Immature natural killer cell (primary cell): ENCODE measurements around the gene KIN. TPM values are rescaled to one million over a fixed set of nuclear protein-coding genes. Genes with fewer than 3 reads are reported as not detected.

Experiments
- DNase-seq, 3 donors: peaks; one replicate each; pipeline ENCODE4 v3.0.0; 2022; ENCODE audit warnings: mixed read lengths in 1 of 3
- H3K27ac Mint-ChIP-seq, 6 donors: one replicate each; pipeline ENCODE4 v1.8.0; 2020; ENCODE audit warnings: mixed read lengths in 6 of 6, mild to moderate bottlenecking in 5 of 6, inconsistent platforms in 4 of 6, moderate library complexity in 3 of 6
- H3K27me3 Mint-ChIP-seq, 3 donors: one replicate each; pipeline ENCODE4 v1.8.0; 2020 to 2021; ENCODE audit warnings: low read depth in 3 of 3, mild to moderate bottlenecking in 3 of 3, mixed read lengths in 3 of 3, moderate library complexity in 3 of 3, inconsistent platforms in 1 of 3
- H3K36me3 Mint-ChIP-seq, 3 donors: one replicate each; pipeline ENCODE4 v1.8.0; 2020; ENCODE audit warnings: mixed read lengths in 3 of 3, inconsistent platforms in 2 of 3, mild to moderate bottlenecking in 2 of 3
- H3K4me1 Mint-ChIP-seq, 2 donors: one replicate each; pipeline ENCODE4 v1.8.0; 2020; ENCODE audit warnings: inconsistent platforms in 2 of 2, mild to moderate bottlenecking in 2 of 2, mixed read lengths in 2 of 2, moderate library complexity in 1 of 2
- H3K4me3 Mint-ChIP-seq, 5 donors: one replicate each; pipeline ENCODE4 v1.8.0; 2020; ENCODE audit warnings: mild to moderate bottlenecking in 5 of 5, mixed read lengths in 5 of 5, inconsistent platforms in 3 of 5, moderate library complexity in 3 of 5
- H3K9me3 Mint-ChIP-seq, 6 donors: one replicate each; pipeline ENCODE4 v1.8.0; 2020; ENCODE audit warnings: mild to moderate bottlenecking in 6 of 6, mixed read lengths in 6 of 6, inconsistent platforms in 4 of 6, moderate library complexity in 3 of 6
- polyA plus RNA-seq, 3 donors: library from polyadenylated mRNA; unstranded; fragments of 300-500 nt; fragmentation: Illumina TruSeq; gene quantifications; one replicate each; pipeline ENCODE4 v1.2.3, GENCODE V29; 2021

Gene KIN
- polyA plus RNA-seq, 3 donors from 2014 or later: 7.2 to 10.4 (median 8.9) TPM

GRCh38 chr10:7706534-7707073, 81.2 kb downstream of the KIN start:
- H3K36me3 Mint-ChIP-seq: no peaks in the 10 kb centered on the region
- H3K9me3 Mint-ChIP-seq: no peaks in the 10 kb centered on the region
- DNase-seq: no peak
- H3K4me3 Mint-ChIP-seq: no peak overlapping the region
- peaks cover 7 to 19% (median 10%) of the 10 kb centered on the region in 3 donors for H3K27me3 Mint-ChIP-seq
- H3K27ac Mint-ChIP-seq: no peak overlapping the region
- H3K4me1 Mint-ChIP-seq: no peaks in the 10 kb centered on the region

- H3K4me1 Mint-ChIP-seq: no peaks in the 10 kb centered on the region
- no peaks in the 10 kb centered on the region for H3K36me3 Mint-ChIP-seq
- H3K27me3 Mint-ChIP-seq: peaks cover 7 to 14% (median 14%) of the 10 kb centered on the region in 3 donors
- no peak overlapping the region for H3K4me3 Mint-ChIP-seq
- no peaks in the 10 kb centered on the region for H3K9me3 Mint-ChIP-seq
- DNase-seq: no peak
- H3K27ac Mint-ChIP-seq: no peak overlapping the region
Observed at GRCh38 chr10:7705341-7705740, 82.5 kb downstream of the KIN start.

GRCh38 chr10:7704071-7705016, 83.4 kb downstream of the KIN start:
- no peak for DNase-seq
- H3K4me1 Mint-ChIP-seq: no peaks in the 10 kb centered on the region
- no peak overlapping the region for H3K4me3 Mint-ChIP-seq
- H3K36me3 Mint-ChIP-seq: no peaks in the 10 kb centered on the region
- no peaks in the 10 kb centered on the region for H3K9me3 Mint-ChIP-seq
- H3K27ac Mint-ChIP-seq: no peak overlapping the region
- peaks cover 7 to 17% (median 11%) of the 10 kb centered on the region in 3 donors for H3K27me3 Mint-ChIP-seq

GRCh38 chr10:7703140-7703539, 84.7 kb downstream of the KIN start, which contains the start of gene ITIH2:
Gene ITIH2, plus strand, starts transcription at chr10:7703316. Its CDS starts 119 bp downstream, at chr10:7703435.
- H3K4me1 Mint-ChIP-seq: no peaks in the 10 kb centered on the region
- peaks cover 6 to 22% (median 11%) of the 10 kb centered on the region in 3 donors for H3K27me3 Mint-ChIP-seq
- no peaks in the 10 kb centered on the region for H3K36me3 Mint-ChIP-seq

GRCh38 chr10:7702288-7702812, 85.4 kb downstream of the KIN start:
- Mint-ChIP-seq H3K4me1 (no peaks in the 10 kb centered on the region), H3K36me3 (no peaks in the 10 kb centered on the region), H3K4me3 (no peak overlapping the region), H3K27ac (no peak overlapping the region), H3K27me3 (peaks cover 5 to 22% (median 14%) of the 10 kb centered on the region in 3 donors), H3K9me3 (no peaks in the 10 kb centered on the region)
- no peak for DNase-seq

More at GRCh38 chr10:7703140-7703539, 84.7 kb downstream of the KIN start, which contains the start of gene ITIH2:
- no peak for DNase-seq
- Mint-ChIP-seq H3K4me3 (no peak within 1 kb of the TSS), H3K9me3 (no peaks in the 10 kb centered on the region), H3K27ac (no peak within 1 kb of the TSS)

GRCh38 chr10:7701158-7701742, 86.5 kb downstream of the KIN start:
- Mint-ChIP-seq H3K4me3 (no peak overlapping the region), H3K4me1 (no peaks in the 10 kb centered on the region), H3K36me3 (no peaks in the 10 kb centered on the region), H3K27ac (no peak overlapping the region), H3K9me3 (no peaks in the 10 kb centered on the region), H3K27me3 (peaks cover 5 to 22% (median 14%) of the 10 kb centered on the region in 3 donors)
- DNase-seq: no peak

Other genes starting within 250 kb of the KIN start
- gene ITIH5, start 121.0 kb downstream of the KIN start, polyA plus RNA-seq: not detected
- under 1 TPM in 1 of 3 donors, not detected in 2; 0.13 TPM for gene ITIH2, start 84.7 kb downstream of the KIN start, polyA plus RNA-seq
- 100 to 1,000 TPM; 377 to 560 (median 441) TPM for gene ATP5F1C, start 184 bp upstream of the KIN start, polyA plus RNA-seq
- 10 to 100 TPM in 1 of 3 donors, 1 to 10 TPM in 2; 3.5 to 13.2 (median 5.5) TPM for gene TAF3, start 30.5 kb upstream of the KIN start, polyA plus RNA-seq